ENCODE data around the gene MLF2. TPM values are rescaled to one million over a fixed set of nuclear protein-coding genes. Genes with fewer than 3 reads are reported as not detected.

The MLF2 gene
- total RNA-seq, 4 donors from 2014 or later, result 105 to 181 (median 165) TPM

DNA sequence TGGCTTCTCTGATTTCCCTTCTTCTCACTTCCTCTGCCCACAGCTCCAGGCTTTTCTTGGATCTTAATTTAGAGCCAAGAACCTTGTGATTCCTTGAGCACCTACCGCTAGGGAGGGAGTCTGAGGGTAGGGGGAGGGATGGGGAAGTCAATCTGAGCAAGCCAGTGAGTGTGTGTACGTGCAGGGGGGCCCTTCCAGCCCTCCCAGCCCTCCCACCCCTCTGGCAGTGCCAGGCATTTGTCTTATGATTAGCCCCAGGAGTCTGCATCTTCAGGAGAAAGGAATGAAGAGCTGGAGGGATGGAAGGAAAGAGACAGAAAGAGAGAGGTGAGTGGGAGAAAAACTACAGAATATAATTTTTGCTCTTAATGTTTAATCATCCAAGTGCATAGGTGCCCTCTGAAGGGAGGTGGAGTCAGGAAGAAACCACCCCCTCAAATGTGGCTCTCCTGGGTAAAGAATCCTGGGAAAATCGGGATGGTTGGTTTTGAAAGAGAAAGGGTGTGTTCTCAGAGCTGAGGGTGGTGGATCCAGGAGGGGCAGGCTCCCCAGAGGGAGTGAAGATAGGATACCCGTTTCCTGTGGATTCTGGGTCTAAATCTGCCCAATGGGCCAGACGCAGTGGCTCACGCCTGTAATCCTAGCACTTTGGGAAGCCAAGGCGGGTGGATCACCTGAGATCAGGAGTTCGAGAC lies 54.4 kb downstream of the MLF2 start:
- H3K9me3 ChIP-seq, result no peaks in the 10 kb centered on the region
- ATAC-seq (no peak), DNase-seq (no peak)
- H3K27me3 ChIP-seq, result peaks cover 61 to 87% (median 77%) of the 10 kb centered on the region in 3 donors
- H3K36me3 ChIP-seq, result no peaks in the 10 kb centered on the region
- intact Hi-C loops (cut with DNase I; ENCODE audit: low total_unique reads) (no loop called here), in situ Hi-C loops (cut with MboI; ENCODE audit: low sequenced_read_pairs in 4 of 4) (no loop called here)
- peaks cover 0 to 2% of the 10 kb centered on the region in 2 donors for H3K4me1 ChIP-seq
- no peak overlapping the region for H3K4me3 ChIP-seq
- H3K27ac ChIP-seq, result no peak overlapping the region
- no peak for TF ChIP-seq POLR2A (IDR thresholded peaks at IDR 0.05)

Other genes with a start within 250 kb of the MLF2 start
- over 10,000 TPM; 11,241 to 15,891 (median 13,472) TPM for gene GAPDH, start 218.6 kb downstream of the MLF2 start, total RNA-seq
- gene IFFO1, start 197.1 kb downstream of the MLF2 start, total RNA-seq, result 10 to 100 TPM in 1 of 4 donors, 1 to 10 TPM in 3; 6.8 to 10.5 (median 8.3) TPM
- 10 to 100 TPM; 25.7 to 63.3 (median 45.3) TPM for gene NOP2, start 184.8 kb downstream of the MLF2 start, total RNA-seq
- gene CHD4, start 145.8 kb downstream of the MLF2 start, total RNA-seq, result 100 to 1,000 TPM; 128 to 173 (median 148) TPM
- gene LPAR5, start 117.2 kb downstream of the MLF2 start, total RNA-seq, result under 1 TPM; 0.17 to 0.75 (median 0.47) TPM
- gene ACRBP, start 105.7 kb downstream of the MLF2 start, total RNA-seq, result under 1 TPM in 3 of 4 donors, not detected in 1; 0.27 to 0.71 (median 0.65) TPM
- gene ING4, start 90.0 kb downstream of the MLF2 start, total RNA-seq, result 10 to 100 TPM; 12.8 to 28.9 (median 19.7) TPM
- gene ZNF384, start 63.8 kb downstream of the MLF2 start, total RNA-seq, result 10 to 100 TPM; 22.4 to 35.3 (median 27.9) TPM
- not detected for gene PIANP, start 52.3 kb downstream of the MLF2 start, total RNA-seq
- 100 to 1,000 TPM in 2 of 4 donors, 10 to 100 TPM in 2; 82.0 to 132 (median 99.0) TPM for gene COPS7A, start 29.1 kb downstream of the MLF2 start, total RNA-seq
- gene PTMS, start 13.2 kb upstream of the MLF2 start, total RNA-seq, result 10 to 100 TPM; 15.0 to 40.4 (median 31.5) TPM
- not detected for gene LAG3, start 19.4 kb upstream of the MLF2 start, total RNA-seq
- 10 to 100 TPM in 1 of 4 donors, 1 to 10 TPM in 3; 1.8 to 12.9 (median 3.8) TPM for gene CD4, start 36.4 kb upstream of the MLF2 start, total RNA-seq
- under 1 TPM in 3 of 4 donors, not detected in 1; 0.16 to 0.31 (median 0.20) TPM for gene GPR162, start 68.7 kb upstream of the MLF2 start, total RNA-seq
- 1 to 10 TPM in 3 of 4 donors, under 1 TPM in 1; 0.66 to 4.7 (median 1.5) TPM for gene P3H3, start 75.3 kb upstream of the MLF2 start, total RNA-seq
- not detected for gene GNB3, start 87.8 kb upstream of the MLF2 start, total RNA-seq
- gene CDCA3, start 98.1 kb upstream of the MLF2 start, total RNA-seq, result 1 to 10 TPM in 1 of 4 donors, under 1 TPM in 3; 0.25 to 4.4 (median 0.65) TPM
- 100 to 1,000 TPM in 1 of 4 donors, 10 to 100 TPM in 3; 66.4 to 120 (median 74.1) TPM for gene USP5, start 99.0 kb upstream of the MLF2 start, total RNA-seq
- 100 to 1,000 TPM; 500 to 741 (median 604) TPM for gene TPI1, start 114.4 kb upstream of the MLF2 start, total RNA-seq
- 10 to 100 TPM in 1 of 4 donors, 1 to 10 TPM in 3; 4.6 to 10.0 (median 5.0) TPM for gene SPSB2, start 120.2 kb upstream of the MLF2 start, total RNA-seq
- gene LRRC23, start 151.7 kb upstream of the MLF2 start, total RNA-seq, result 10 to 100 TPM in 2 of 4 donors, 1 to 10 TPM in 2; 6.5 to 14.0 (median 11.0) TPM
- gene ENO2, start 161.4 kb upstream of the MLF2 start, total RNA-seq, result 1 to 10 TPM in 3 of 4 donors, under 1 TPM in 1; 0.97 to 6.2 (median 1.8) TPM
- gene ATN1, start 174.8 kb upstream of the MLF2 start, total RNA-seq, result 10 to 100 TPM; 11.5 to 31.5 (median 26.5) TPM
- not detected for gene RNU7-1, start 190.7 kb upstream of the MLF2 start, total RNA-seq
- gene C12orf57, start 190.9 kb upstream of the MLF2 start, total RNA-seq, result 100 to 1,000 TPM; 175 to 220 (median 183) TPM
- 1 to 10 TPM in 3 of 4 donors, under 1 TPM in 1; 0.87 to 7.6 (median 5.0) TPM for gene PTPN6, start 198.2 kb upstream of the MLF2 start, total RNA-seq
- 100 to 1,000 TPM; 226 to 304 (median 238) TPM for gene PHB2, start 217.5 kb upstream of the MLF2 start, total RNA-seq
- 10 to 100 TPM; 25.8 to 40.6 (median 32.1) TPM for gene EMG1, start 217.8 kb upstream of the MLF2 start, total RNA-seq

Data from gastrocnemius medialis (tissue), 4 donors.